H1 (cell line): ENCODE data around the gene NPTN. TPM values are rescaled to one million over a fixed set of nuclear protein-coding genes. Genes with fewer than 3 reads are reported as not detected.
A peak's percentile ranks its signal among the peaks of the same experiment; 100 is the strongest.

Experiments used
- CTCF ChIA-PET: fragments of 300-600 bp; sonication (Branson Sonifier 250); formaldehyde crosslinking; loops from one replicate; lab custom pipeline; 2021; ENCODE audit not compliant: partially characterized antibody; lab: Charles Lee
- POLR2A ChIA-PET: fragments of 300-600 bp; sonication (Branson Sonifier 250); formaldehyde crosslinking; loops from one replicate; lab custom pipeline; 2021; ENCODE audit warnings: inconsistent platforms; ENCODE audit not compliant: partially characterized antibody; lab: Charles Lee
- DNase-seq, 2 experiments: peaks; one replicate each; pipeline versions ENCODE4 v3.0.0 to v3.0.0-alpha.2; 2010 to 2022; ENCODE audit warnings: low spot score in 2 of 2, low read depth in 1 of 2, mixed read lengths in 1 of 2
- FAIRE-seq: peaks from 2 replicates; lab custom pipeline; 2011; peaks lifted over from hg19 to GRCh38; lab: Jason Lieb, UNC
- H2AFZ ChIP-seq: 2 replicates; pipeline ENCODE4 v1.8.1; 2012; ENCODE audit warnings: low read length, inconsistent platforms
- H2AK5ac ChIP-seq: 2 replicates; pipeline ENCODE4 v1.6.1; 2013; ENCODE audit warnings: low read depth, low read length
- H2BK120ac ChIP-seq: replicated peaks from 2 replicates; pipeline ENCODE3; 2013; ENCODE audit warnings: low read depth, low read length, inconsistent platforms
- H2BK12ac ChIP-seq: 2 replicates; pipeline ENCODE4 v1.6.1; 2013; ENCODE audit warnings: low read depth, low read length
- H2BK15ac ChIP-seq: 2 replicates; pipeline ENCODE4 v1.6.1; 2013; ENCODE audit warnings: low read length
- H2BK20ac ChIP-seq: 2 replicates; pipeline ENCODE4 v1.6.1; 2013; ENCODE audit warnings: low read length
- H2BK5ac ChIP-seq: 2 replicates; pipeline ENCODE4 v1.6.1; 2013; ENCODE audit warnings: low read depth, low read length
- H3K14ac ChIP-seq: 2 replicates; pipeline ENCODE4 v1.6.1; 2013; ENCODE audit warnings: inconsistent platforms; ENCODE audit not compliant: insufficient read length
- H3K18ac ChIP-seq: 2 replicates; pipeline ENCODE4 v1.6.1; 2013; ENCODE audit warnings: low read length; ENCODE audit errors: extremely low read depth
- H3K23ac ChIP-seq: 2 replicates; pipeline ENCODE4 v1.6.1; 2013; ENCODE audit warnings: inconsistent platforms; ENCODE audit not compliant: insufficient read length
- H3K23me2 ChIP-seq: 2 replicates; pipeline ENCODE4 v1.6.1; 2013; ENCODE audit warnings: low read depth, low read length
- H3K27ac ChIP-seq: 2 replicates; pipeline ENCODE4 v1.6.1; 2011; ENCODE audit warnings: low read depth, low read length, inconsistent platforms
- H3K27me3 ChIP-seq, 4 experiments: replicated peaks in 1 of 4; 1 replicate in 1 of 4; 2 replicates in 3 of 4; pipeline versions ENCODE4 v1.6.1 to v1.8.1; 2011 to 2013; ENCODE audit warnings: low read length in 3 of 4, mild to moderate bottlenecking in 3 of 4, inconsistent platforms in 2 of 4, mixed read lengths in 2 of 4, moderate library complexity in 1 of 4; ENCODE audit not compliant: control insufficient read depth in 3 of 4, insufficient read depth in 3 of 4; ENCODE audit errors: extremely low read depth in 1 of 4
- H3K36me3 ChIP-seq, 4 experiments: 2 replicates each; pipeline versions ENCODE4 v1.6.1 to v1.8.1; 2011 to 2013; ENCODE audit warnings: mild to moderate bottlenecking in 4 of 4, low read length in 3 of 4, moderate library complexity in 2 of 4, control low read depth in 1 of 4, inconsistent platforms in 1 of 4; ENCODE audit not compliant: insufficient read depth in 4 of 4, control insufficient read depth in 2 of 4
- H3K4ac ChIP-seq: replicated peaks from 2 replicates; pipeline ENCODE3; 2013; ENCODE audit warnings: low read length, low read depth, mixed read lengths, inconsistent platforms; ENCODE audit not compliant: insufficient read length
- H3K4me1 ChIP-seq, 4 experiments: replicated peaks in 1 of 4; 1 replicate in 1 of 4; 2 replicates in 3 of 4; pipeline versions ENCODE4 v1.6.1 to v1.8.1; 2011 to 2013; ENCODE audit warnings: low read length in 3 of 4, inconsistent platforms in 2 of 4, mixed read lengths in 1 of 4; ENCODE audit not compliant: insufficient read depth in 4 of 4, control insufficient read depth in 3 of 4
- H3K4me2 ChIP-seq, 2 experiments: 2 replicates each; pipeline versions ENCODE4 v1.6.1 to v1.8.1; 2011 to 2013; ENCODE audit warnings: low read depth in 2 of 2, low read length in 2 of 2, control low read depth in 1 of 2, inconsistent platforms in 1 of 2, mild to moderate bottlenecking in 1 of 2; ENCODE audit not compliant: insufficient read depth in 1 of 2
- H3K4me3 ChIP-seq, 4 experiments: fragments of 200-600, 300-600 bp in 1 of 4; sonication (generic), shearing (Covaris generic), sonication (Bioruptor Twin) in 1 of 4; 2 replicates each; pipeline versions ENCODE4 v1.5.1 to v1.8.1; 2011 to 2016; ENCODE audit warnings: low read length in 4 of 4, low read depth in 3 of 4, control low read depth in 2 of 4, inconsistent platforms in 2 of 4, mild to moderate bottlenecking in 2 of 4, mixed read lengths in 1 of 4, moderate library complexity in 1 of 4; ENCODE audit not compliant: insufficient read depth in 2 of 4; ENCODE audit errors: extremely low read depth in 1 of 4
- H3K56ac ChIP-seq: replicated peaks from 2 replicates; pipeline ENCODE3; 2013; ENCODE audit warnings: low read depth, mild to moderate bottlenecking, mixed read lengths, low read length, inconsistent platforms; ENCODE audit not compliant: insufficient read length
- H3K79me1 ChIP-seq: 2 replicates; pipeline ENCODE4 v1.6.1; 2013; ENCODE audit warnings: low read depth, low read length, control low read depth
- H3K79me2 ChIP-seq, 2 experiments: 2 replicates each; pipeline versions ENCODE4 v1.6.1 to v1.8.1; 2012 to 2013; ENCODE audit warnings: low read length in 2 of 2, mild to moderate bottlenecking in 2 of 2, inconsistent platforms in 1 of 2; ENCODE audit not compliant: insufficient read depth in 2 of 2, control insufficient read depth in 1 of 2
- H3K9ac ChIP-seq, 4 experiments: replicated peaks in 1 of 4; 1 replicate in 1 of 4; 2 replicates in 3 of 4; pipeline versions ENCODE4 v1.6.1 to v1.8.1; 2011 to 2013; ENCODE audit warnings: low read depth in 3 of 4, low read length in 3 of 4, control low read depth in 2 of 4, mild to moderate bottlenecking in 2 of 4, moderate library complexity in 2 of 4, inconsistent platforms in 1 of 4; ENCODE audit errors: extremely low read depth in 1 of 4
- H3K9me3 ChIP-seq, 2 experiments: 2 replicates each; pipeline versions ENCODE4 v1.6.1 to v1.8.1; 2012 to 2013; ENCODE audit warnings: mild to moderate bottlenecking in 2 of 2, moderate library complexity in 2 of 2, control low read depth in 1 of 2, inconsistent platforms in 1 of 2, low read depth in 1 of 2, low read length in 1 of 2, mixed read lengths in 1 of 2; ENCODE audit not compliant: insufficient read depth in 2 of 2
- H4K20me1 ChIP-seq, 2 experiments: replicated peaks in 1 of 2; 2 replicates each; pipeline versions ENCODE3 to v1.8.1; 2011 to 2013; ENCODE audit warnings: inconsistent platforms in 2 of 2, low read length in 2 of 2, mild to moderate bottlenecking in 1 of 2; ENCODE audit not compliant: insufficient read depth in 2 of 2, control insufficient read depth in 1 of 2
- H4K5ac ChIP-seq: 2 replicates; pipeline ENCODE4 v1.6.1; 2013; ENCODE audit warnings: low read length, low read depth, mixed read lengths, inconsistent platforms; ENCODE audit not compliant: insufficient read length
- H4K8ac ChIP-seq: 2 replicates; pipeline ENCODE4 v1.8.0; 2013; ENCODE audit warnings: mild to moderate bottlenecking, moderate library complexity, low read length, inconsistent platforms; ENCODE audit not compliant: insufficient read depth; ENCODE audit errors: extremely low read depth
- H4K91ac ChIP-seq: replicated peaks from 2 replicates; pipeline ENCODE3; 2013; ENCODE audit warnings: low read length, mixed read lengths, inconsistent platforms; ENCODE audit not compliant: insufficient read length
- CHD2 ChIP-seq: IDR thresholded peaks from 2 replicates; pipeline ENCODE4 v1.6.1; 2012; ENCODE audit warnings: low read length, improper control_type of control experiment
- RAD21 ChIP-seq, 2 experiments: IDR thresholded peaks in 1 of 2; conservative IDR thresholded peaks in 1 of 2; 2 replicates each; pipeline ENCODE4 v1.6.1; 2011; ENCODE audit warnings: low read depth in 2 of 2, low read length in 2 of 2, improper control_type of control experiment in 1 of 2, inconsistent platforms in 1 of 2, mild to moderate bottlenecking in 1 of 2, moderate library complexity in 1 of 2
- WGBS, 2 experiments: shearing (Covaris generic) in 1 of 2; methylation state at CpG; one replicate each; pipeline versions ENCODE4 v1.1.6 to v1.1.7; 2013 to 2015; ENCODE audit warnings: low lambda C conversion rate in 2 of 2, mixed read lengths in 2 of 2, inconsistent platforms in 1 of 2, low coverage in 1 of 2, missing lambda C conversion rate in 1 of 2; ENCODE audit not compliant: insufficient replicate concordance in 2 of 2, insufficient coverage in 1 of 2, insufficient read length in 1 of 2; ENCODE audit errors: extremely low coverage in 1 of 2, missing lambda C conversion rate in 1 of 2; 5-methylcytosine and 5-hydroxymethylcytosine counted together
- polyA plus RNA-seq, 7 experiments: library from polyadenylated mRNA; depleted of rRNA in 3 of 7; stranded (reverse) in 5 of 7; unstranded in 2 of 7; fragments of >200 nt in 5 of 7; fragments of 200-250 nt in 2 of 7; gene quantifications; 1 replicate in 5 of 7; 2 replicates in 1 of 7; 4 replicates in 1 of 7; pipeline versions ENCODE4 v1.2.1 to v1.2.3, GENCODE V29; 2011 to 2013; ENCODE audit warnings: missing spikeins in 2 of 7, mixed read lengths in 2 of 7
- total RNA-seq: library from RNA; stranded (reverse); fragmentation: NEBNext Ultra II Directional; extraction: Animal tissue kit (Norgen Biotek cat#: 25700); gene quantifications from 2 replicates; pipeline ENCODE4 v1.2.1, GENCODE V29; 2021

NPTN gene
- total and polyA plus RNA-seq, 2 of the 8 experiments (the other 6 are each of a cell fraction or from before 2014, with no cell fraction given): 67.0 to 113 TPM

DNA sequence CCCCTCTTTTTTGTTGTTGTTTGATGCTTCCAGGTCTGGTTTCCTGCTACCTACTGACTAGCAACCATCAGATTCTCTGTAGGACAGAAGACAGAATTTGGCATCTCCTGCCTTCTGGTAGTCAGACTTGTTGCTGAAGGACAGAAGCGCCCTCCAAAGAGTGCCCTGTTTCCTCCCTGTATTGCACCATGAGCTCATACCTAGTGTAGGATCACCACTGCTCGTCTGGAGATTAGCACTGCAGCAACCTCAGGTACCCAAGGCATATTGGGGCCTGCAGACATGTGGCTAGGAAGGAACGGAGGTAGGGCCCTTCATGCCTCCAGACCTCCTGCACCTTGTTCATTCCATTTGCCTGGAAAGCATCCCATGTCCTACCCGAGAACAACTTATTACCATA lies 78.1 kb downstream of the NPTN start:
- no peaks in the 10 kb centered on the region for H3K79me2 ChIP-seq
- H4K5ac ChIP-seq: no peak overlapping the region
- H4K8ac ChIP-seq: no peak overlapping the region
- H3K27ac ChIP-seq: no peak overlapping the region
- H2AFZ ChIP-seq: no peak overlapping the region
- H2BK20ac ChIP-seq: no peak overlapping the region
- ChIA-PET CTCF (interaction anchor here (0.9 to 1.7 kb wide), 5 partner anchors 10 to 171 kb away, joined by 3 to 6 read pairs (median 3); no protein-coding TSS in a partner anchor), POLR2A (interaction anchor here (1.0 to 1.2 kb wide), 2 partner anchors 9 to 14 kb away, joined by 3 to 4 read pairs; no protein-coding TSS in a partner anchor)
- no peak for DNase-seq
- no peaks in the 10 kb centered on the region for H3K9me3 ChIP-seq
- no peak for TF ChIP-seq CHD2
- TF ChIP-seq RAD21 (IDR thresholded peaks at IDR 0.05 in 1 of 2, conservative IDR thresholded peaks at IDR 0.05 in 1 of 2; ENCODE audit: low read depth in 2 of 2, low read length in 2 of 2): peak in 1 of 2 experiments; percentile 21; a peak in 1 of 4 replicates
- H3K4ac ChIP-seq: no peak overlapping the region
- H2AK5ac ChIP-seq: no peak overlapping the region
- FAIRE-seq: no peak
- H3K4me2 ChIP-seq: no peak overlapping the region
- H3K23ac ChIP-seq: no peak overlapping the region
- peaks cover 0 to 7% (median 5%) of the 10 kb centered on the region in 4 experiments; a peak in 5 of 7 replicates for H3K4me1 ChIP-seq
- H3K79me1 ChIP-seq: no peaks in the 10 kb centered on the region; the same call in 1 of the 2 replicates
- H3K27me3 ChIP-seq: no peaks in the 10 kb centered on the region
- H3K9ac ChIP-seq: no peak overlapping the region
- no peak overlapping the region for H2BK12ac ChIP-seq
- no peak overlapping the region for H3K4me3 ChIP-seq
- H2BK5ac ChIP-seq: no peak overlapping the region
- H3K56ac ChIP-seq: no peak overlapping the region
- H2BK15ac ChIP-seq: no peak overlapping the region
- H4K20me1 ChIP-seq: no peaks in the 10 kb centered on the region
- H3K23me2 ChIP-seq: no peaks in the 10 kb centered on the region
- peaks cover 0 to 23% (median 8%) of the 10 kb centered on the region in 4 experiments; a peak in 5 of 8 replicates for H3K36me3 ChIP-seq
- H2BK120ac ChIP-seq: no peak overlapping the region
- no peak overlapping the region for H3K18ac ChIP-seq
- H3K14ac ChIP-seq: no peak overlapping the region
- WGBS, 2 experiments: 86% methylated on average over 4 of the region's 4 CpGs; no CpG with 5 or more reads in 1 of the 2 experiments
- H4K91ac ChIP-seq: no peak overlapping the region
